Measurements from ENCODE around the gene FOXC1. TPM values are rescaled to one million over a fixed set of nuclear protein-coding genes. Genes with fewer than 3 reads are reported as not detected.

The FOXC1 gene
- total RNA-seq, 1 donor from 2014 or later, result 2.8 TPM

- DNase-seq (ENCODE audit: low read depth in 2 of 2), result no peak
These were observed 9.5 kb upstream of the FOXC1 start for GRCh38 chr6:1600063-1600763.

GRCh38 chr6:1600764-1601157, 9.0 kb upstream of the FOXC1 start:
- DNase-seq (ENCODE audit: low read depth in 2 of 2), result no peak

GRCh38 chr6:1601158-1602048, 8.3 kb upstream of the FOXC1 start:
- DNase-seq (ENCODE audit: low read depth in 2 of 2), result no peak

GRCh38 chr6:1602049-1602713, 7.5 kb upstream of the FOXC1 start:
- no peak for DNase-seq (ENCODE audit: low read depth in 2 of 2)

- DNase-seq (ENCODE audit: low read depth in 2 of 2), result no peak
These were observed 6.0 kb upstream of the FOXC1 start for GRCh38 chr6:1603708-1604107.

- DNase-seq (ENCODE audit: low read depth in 2 of 2), result peak in 1 of 2 donors; percentile 57
These were observed 5.3 kb upstream of the FOXC1 start for GRCh38 chr6:1604158-1605003.

GRCh38 chr6:1605004-1605892, 4.5 kb upstream of the FOXC1 start:
- DNase-seq (ENCODE audit: low read depth in 2 of 2), result no peak

GRCh38 chr6:1605893-1606779, 3.6 kb upstream of the FOXC1 start:
- no peak for DNase-seq (ENCODE audit: low read depth in 2 of 2)

GRCh38 chr6:1606780-1607515, 2.8 kb upstream of the FOXC1 start:
- DNase-seq (ENCODE audit: low read depth in 2 of 2), result no peak

GRCh38 chr6:1607516-1608221, 2.0 kb upstream of the FOXC1 start:
- DNase-seq (ENCODE audit: low read depth in 2 of 2), result no peak

- no peak for DNase-seq (ENCODE audit: low read depth in 2 of 2)
These were observed 1.3 kb upstream of the FOXC1 start for GRCh38 chr6:1608222-1609040.

GRCh38 chr6:1609041-1609647, 571 bp upstream of the FOXC1 start:
- peak in 1 of 2 donors; percentile 32 for DNase-seq (ENCODE audit: low read depth in 2 of 2)

GRCh38 chr6:1610497-1611321, 994 bp downstream of the FOXC1 start:
- DNase-seq (ENCODE audit: low read depth in 2 of 2), result peak in 1 of 2 donors; percentile 50

GRCh38 chr6:1611322-1611571, 1.5 kb downstream of the FOXC1 start:
- DNase-seq (ENCODE audit: low read depth in 2 of 2), result peak in 1 of 2 donors; percentile 68

- DNase-seq (ENCODE audit: low read depth in 2 of 2), result peak in 1 of 2 donors; percentile 56
These were observed 2.0 kb downstream of the FOXC1 start for GRCh38 chr6:1611572-1612298.

All from dermis microvascular lymphatic vessel endothelial cell (primary cell).